Esophagus muscularis mucosa (tissue), 3 donors: ENCODE results near the gene PSTPIP2.

ENCODE experiments used
- CTCF ChIP-seq, 3 experiments: fragments of 200-600 bp in 2 of 3; fragments of 450-650 bp in 1 of 3; sonication (generic) in 2 of 3; IDR thresholded peaks; one replicate each; pipeline ENCODE4 v1.5.1; 2017 to 2019; ENCODE audit warnings: antibody characterized with exemption in 3 of 3, mild to moderate bottlenecking in 2 of 3, moderate library complexity in 1 of 3
- POLR2A ChIP-seq: fragments of 450-650 bp; IDR thresholded peaks from one replicate; pipeline ENCODE4 v1.6.1; 2017; ENCODE audit warnings: antibody characterized with exemption, moderate library complexity, mild to moderate bottlenecking, low read depth
- POLR2AphosphoS5 ChIP-seq, 2 donors: sonication (generic); formaldehyde crosslinking; IDR thresholded peaks; one replicate each; pipeline ENCODE4 v1.6.1; 2017; ENCODE audit warnings: antibody characterized with exemption in 2 of 2

GRCh38 chr18:45962461-45962860, 109.6 kb downstream of the PSTPIP2 start:
- TF ChIP-seq CTCF (IDR thresholded peaks at IDR 0.05) (no peak), POLR2A (no peak), POLR2AphosphoS5 (IDR thresholded peaks at IDR 0.05) (no peak)
